ENCODE results near the gene GIPC1. TPM values are rescaled to one million over a fixed set of nuclear protein-coding genes. Genes with fewer than 3 reads are reported as not detected.

GIPC1 gene
- total RNA-seq, 1 experiment from 2014 or later = 205 TPM

DNA sequence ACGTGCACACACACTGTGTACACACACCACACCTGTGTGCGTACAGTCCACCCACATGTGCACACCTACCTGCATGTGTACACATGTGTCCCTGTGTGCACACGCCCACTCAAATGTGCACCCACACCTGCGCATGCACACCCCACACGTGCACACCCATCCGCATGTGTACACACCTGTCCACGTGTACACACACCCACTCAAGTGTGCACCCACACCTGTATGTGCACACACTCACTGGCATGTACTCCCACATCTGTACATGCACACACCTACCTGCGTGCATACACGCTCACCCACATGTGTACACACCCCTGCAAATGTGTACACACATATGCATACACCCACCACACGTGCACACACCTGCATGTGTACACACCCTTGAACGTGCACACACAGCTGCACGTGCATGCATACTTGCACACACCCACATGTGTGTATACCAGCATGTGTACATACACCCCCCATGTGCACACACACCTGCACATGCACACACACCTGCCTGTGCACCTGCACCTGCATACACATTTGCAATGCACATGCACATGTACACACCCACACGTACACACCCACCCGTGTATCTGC, 52.2 kb downstream of the GIPC1 start:
- intact Hi-C loops (cut with micrococcal nuclease; ENCODE audit: unreplicated experiment) = no loop called here
- DNase-seq = no peak
- ChIA-PET POLR2A (ENCODE audit: unreplicated experiment) (no interaction called here), CTCF (no interaction called here)
- no peak overlapping the region for H3K4me2 ChIP-seq
- BruUV-seq (replicated peaks) = no TSS peak
- H3K79me2 ChIP-seq (ENCODE audit: low read depth) = peaks cover 17% of the 10 kb centered on the region
- H3K4me3 ChIP-seq = no peak overlapping the region
- H3K9me3 ChIP-seq (ENCODE audit: insufficient read depth, low read depth) = no peaks in the 10 kb centered on the region
- no peaks in the 10 kb centered on the region for H3K27me3 ChIP-seq (ENCODE audit: insufficient read depth, low read depth)
- H3K27ac ChIP-seq = no peak overlapping the region
- H3K36me3 ChIP-seq (ENCODE audit: low read depth) = peaks cover 54% of the 10 kb centered on the region
- TF ChIP-seq, protein P1, sequence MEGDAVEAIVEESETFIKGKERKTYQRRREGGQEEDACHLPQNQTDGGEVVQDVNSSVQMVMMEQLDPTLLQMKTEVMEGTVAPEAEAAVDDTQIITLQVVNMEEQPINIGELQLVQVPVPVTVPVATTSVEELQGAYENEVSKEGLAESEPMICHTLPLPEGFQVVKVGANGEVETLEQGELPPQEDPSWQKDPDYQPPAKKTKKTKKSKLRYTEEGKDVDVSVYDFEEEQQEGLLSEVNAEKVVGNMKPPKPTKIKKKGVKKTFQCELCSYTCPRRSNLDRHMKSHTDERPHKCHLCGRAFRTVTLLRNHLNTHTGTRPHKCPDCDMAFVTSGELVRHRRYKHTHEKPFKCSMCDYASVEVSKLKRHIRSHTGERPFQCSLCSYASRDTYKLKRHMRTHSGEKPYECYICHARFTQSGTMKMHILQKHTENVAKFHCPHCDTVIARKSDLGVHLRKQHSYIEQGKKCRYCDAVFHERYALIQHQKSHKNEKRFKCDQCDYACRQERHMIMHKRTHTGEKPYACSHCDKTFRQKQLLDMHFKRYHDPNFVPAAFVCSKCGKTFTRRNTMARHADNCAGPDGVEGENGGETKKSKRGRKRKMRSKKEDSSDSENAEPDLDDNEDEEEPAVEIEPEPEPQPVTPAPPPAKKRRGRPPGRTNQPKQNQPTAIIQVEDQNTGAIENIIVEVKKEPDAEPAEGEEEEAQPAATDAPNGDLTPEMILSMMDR (conservative IDR thresholded peaks at IDR 0.05) = no peak
- no peak for TF ChIP-seq EZH2 (IDR thresholded peaks at IDR 0.05; ENCODE audit: low read depth)
- H3F3A ChIP-seq (ENCODE audit: insufficient read depth, low read depth) = peaks cover 13% of the 10 kb centered on the region
- no peak overlapping the region for H2AFZ ChIP-seq
- no peaks in the 10 kb centered on the region for H3K9me2 ChIP-seq (ENCODE audit: insufficient read depth)
- no peaks in the 10 kb centered on the region for H3K4me1 ChIP-seq (replicated peaks; ENCODE audit: insufficient read depth)
- peaks cover 26% of the 10 kb centered on the region for H4K20me1 ChIP-seq (ENCODE audit: insufficient read depth)

DNA sequence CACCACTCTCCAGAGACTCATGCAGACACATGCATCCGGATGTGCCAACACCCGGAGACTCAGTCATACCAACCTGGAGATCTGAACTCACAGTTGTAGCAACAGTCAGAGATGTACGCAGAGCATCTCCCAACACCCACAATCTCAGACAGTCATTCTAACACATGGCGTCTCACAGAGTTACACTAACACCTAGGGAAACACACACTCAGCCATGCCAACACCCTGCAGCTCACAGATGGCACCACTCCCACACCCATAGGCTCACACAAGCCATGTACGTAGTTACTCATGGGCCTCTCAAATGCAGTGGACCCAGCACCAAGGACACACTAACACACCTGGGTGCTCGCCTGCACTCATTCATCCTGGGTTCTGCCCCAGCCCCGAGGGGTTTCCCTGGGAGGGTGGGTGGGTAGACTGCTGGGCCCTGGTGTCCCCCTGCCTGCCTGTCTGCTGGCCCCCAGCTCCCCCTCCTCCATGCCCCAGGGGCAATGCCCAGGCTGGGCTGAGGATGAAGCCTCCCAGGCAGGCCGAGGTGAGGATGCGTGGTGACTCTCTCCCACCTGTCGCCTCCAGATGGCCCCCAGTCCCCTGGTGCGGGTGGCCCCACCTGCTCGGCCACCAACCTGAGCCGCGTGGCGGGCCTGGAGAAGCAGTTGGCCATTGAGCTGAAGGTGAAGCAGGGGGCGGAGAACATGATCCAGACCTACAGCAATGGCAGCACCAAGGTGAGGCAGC, 52.9 kb downstream of the GIPC1 start:
- H3K27ac ChIP-seq = no peak overlapping the region
- H3K4me1 ChIP-seq (replicated peaks; ENCODE audit: insufficient read depth) = no peaks in the 10 kb centered on the region
- no peak for DNase-seq
- no TSS peak for BruUV-seq (replicated peaks)
- intact Hi-C loops (cut with micrococcal nuclease; ENCODE audit: unreplicated experiment) = no loop called here
- peaks cover 24% of the 10 kb centered on the region for H3K79me2 ChIP-seq (ENCODE audit: low read depth)
- no peaks in the 10 kb centered on the region for H3K9me2 ChIP-seq (ENCODE audit: insufficient read depth)
- no peaks in the 10 kb centered on the region for H3K27me3 ChIP-seq (ENCODE audit: insufficient read depth, low read depth)
- no peaks in the 10 kb centered on the region for H3K9me3 ChIP-seq (ENCODE audit: insufficient read depth, low read depth)
- CTCF ChIA-PET = no interaction called here
- peaks cover 9% of the 10 kb centered on the region; the same call in 1 of the 2 replicates for H3F3A ChIP-seq (ENCODE audit: insufficient read depth, low read depth)
- no peak for TF ChIP-seq EZH2 (IDR thresholded peaks at IDR 0.05; ENCODE audit: low read depth)
- TF ChIP-seq, protein P1 (conservative IDR thresholded peaks at IDR 0.05) = no peak
- H4K20me1 ChIP-seq (ENCODE audit: insufficient read depth) = peaks cover 33% of the 10 kb centered on the region
- no peak overlapping the region for H2AFZ ChIP-seq
- no peak overlapping the region for H3K4me2 ChIP-seq
- POLR2A ChIA-PET (ENCODE audit: unreplicated experiment) = no interaction called here
- H3K36me3 ChIP-seq (ENCODE audit: low read depth) = peaks cover 47% of the 10 kb centered on the region
- no peak overlapping the region for H3K4me3 ChIP-seq

DNA sequence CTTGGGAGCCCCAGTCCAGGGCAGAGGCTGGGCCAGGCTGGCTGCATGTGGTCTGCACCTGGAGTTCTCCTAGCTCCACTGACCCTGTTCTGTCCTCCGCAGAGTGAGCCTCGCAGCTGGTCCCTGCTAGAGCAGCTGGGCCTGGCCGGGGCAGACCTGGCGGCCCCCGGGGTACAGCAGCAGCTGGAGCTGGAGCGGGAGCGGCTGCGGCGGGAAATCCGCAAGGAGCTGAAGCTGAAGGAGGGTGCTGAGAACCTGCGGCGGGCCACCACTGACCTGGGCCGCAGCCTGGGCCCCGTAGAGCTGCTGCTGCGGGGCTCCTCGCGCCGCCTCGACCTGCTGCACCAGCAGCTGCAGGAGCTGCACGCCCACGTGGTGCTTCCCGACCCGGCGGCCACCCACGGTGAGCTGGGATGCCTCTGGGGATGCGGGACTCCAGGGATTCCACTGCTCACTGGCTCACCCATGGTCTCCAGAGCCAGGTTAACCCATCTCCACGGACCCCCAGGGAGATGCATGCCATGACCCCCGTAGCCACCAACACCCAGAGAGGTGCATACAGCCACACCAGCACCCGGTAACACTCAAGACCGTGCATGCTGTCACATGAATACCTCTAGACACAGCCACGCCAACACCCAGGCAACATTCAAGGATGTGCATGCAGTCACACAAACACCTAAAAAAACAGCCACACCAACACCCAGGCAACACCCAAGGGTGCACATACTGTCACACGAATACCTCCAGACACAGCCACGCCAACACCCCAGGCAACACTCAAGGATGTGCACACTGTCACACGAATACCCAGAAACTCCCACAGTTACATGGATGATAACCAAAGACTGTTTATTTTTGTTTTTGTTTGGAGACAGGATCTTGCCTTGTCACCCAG, 54.6 kb downstream of the GIPC1 start:
- Histone ChIP-seq H3K27ac (no peak overlapping the region), H3K4me3 (no peak overlapping the region), H3K4me1 (replicated peaks; ENCODE audit: insufficient read depth) (no peaks in the 10 kb centered on the region), H3K36me3 (ENCODE audit: low read depth) (peaks cover 31% of the 10 kb centered on the region), H2AFZ (no peak overlapping the region), H3K4me2 (no peak overlapping the region), H4K20me1 (ENCODE audit: insufficient read depth) (peaks cover 50% of the 10 kb centered on the region), H3K9me3 (ENCODE audit: insufficient read depth, low read depth) (no peaks in the 10 kb centered on the region), H3K27me3 (ENCODE audit: insufficient read depth, low read depth) (no peaks in the 10 kb centered on the region), H3K9me2 (ENCODE audit: insufficient read depth) (no peaks in the 10 kb centered on the region), H3K79me2 (ENCODE audit: low read depth) (peaks cover 42% of the 10 kb centered on the region), H3F3A (ENCODE audit: insufficient read depth, low read depth) (no peaks in the 10 kb centered on the region; the same call in 1 of the 2 replicates)
- no peak for TF ChIP-seq EZH2 (IDR thresholded peaks at IDR 0.05; ENCODE audit: low read depth)
- TF ChIP-seq, protein P1 (conservative IDR thresholded peaks at IDR 0.05) = no peak
- DNase-seq = no peak
- no TSS peak for BruUV-seq (replicated peaks)
- intact Hi-C loops (cut with micrococcal nuclease; ENCODE audit: unreplicated experiment) = no loop called here
- CTCF ChIA-PET = no interaction called here
- POLR2A ChIA-PET (ENCODE audit: unreplicated experiment) = no interaction called here

Data from PC-9 (cell line).